Measurements from ENCODE around the gene NAP1L5. TPM values are rescaled to one million over a fixed set of nuclear protein-coding genes. Genes with fewer than 3 reads are reported as not detected.

Gene NAP1L5
- total and polyA plus RNA-seq, 2 of the 13 experiments (the other 11 are each of a cell fraction or from before 2014, with no cell fraction given) = 1.3 to 1.6 TPM

DNA sequence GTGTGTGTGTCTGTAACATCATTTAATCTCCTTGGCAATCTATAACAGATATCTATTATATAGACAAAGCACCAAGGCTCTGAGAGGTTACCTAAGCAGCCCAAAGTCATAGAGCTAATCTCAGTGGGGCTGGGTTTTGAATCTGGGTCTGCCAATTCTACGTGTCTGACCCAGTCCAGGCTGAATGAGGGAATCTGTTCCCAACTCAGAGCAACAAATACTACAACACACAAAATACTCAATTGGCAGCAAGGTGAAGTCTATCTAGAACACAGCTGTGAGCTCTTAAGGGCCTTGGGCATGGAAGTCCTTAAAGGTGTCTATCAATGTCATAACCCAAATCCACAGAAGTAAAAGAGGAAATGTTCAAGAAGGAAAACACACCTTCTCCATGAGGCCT lies 47.5 kb upstream of the NAP1L5 start (continued):
- TF ChIP-seq ZNF792 (CRISPR knock-in tag; IDR thresholded peaks at IDR 0.05) (no peak), MBD4 (IDR thresholded peaks at IDR 0.05; ENCODE audit: borderline replicate concordance, low read length) (no peak), PCBP1 (IDR thresholded peaks at IDR 0.05; ENCODE audit: borderline replicate concordance, low read depth, low read length) (no peak), ZNF589 (CRISPR knock-in tag; conservative IDR thresholded peaks at IDR 0.05) (no peak), ZNF335 (CRISPR knock-in tag; IDR thresholded peaks at IDR 0.05) (no peak), ZNF775 (CRISPR knock-in tag; IDR thresholded peaks at IDR 0.05; ENCODE audit: borderline replicate concordance) (no peak), ZNF317 (CRISPR knock-in tag; IDR thresholded peaks at IDR 0.05) (no peak)
- TF ChIP-seq, protein P1, sequence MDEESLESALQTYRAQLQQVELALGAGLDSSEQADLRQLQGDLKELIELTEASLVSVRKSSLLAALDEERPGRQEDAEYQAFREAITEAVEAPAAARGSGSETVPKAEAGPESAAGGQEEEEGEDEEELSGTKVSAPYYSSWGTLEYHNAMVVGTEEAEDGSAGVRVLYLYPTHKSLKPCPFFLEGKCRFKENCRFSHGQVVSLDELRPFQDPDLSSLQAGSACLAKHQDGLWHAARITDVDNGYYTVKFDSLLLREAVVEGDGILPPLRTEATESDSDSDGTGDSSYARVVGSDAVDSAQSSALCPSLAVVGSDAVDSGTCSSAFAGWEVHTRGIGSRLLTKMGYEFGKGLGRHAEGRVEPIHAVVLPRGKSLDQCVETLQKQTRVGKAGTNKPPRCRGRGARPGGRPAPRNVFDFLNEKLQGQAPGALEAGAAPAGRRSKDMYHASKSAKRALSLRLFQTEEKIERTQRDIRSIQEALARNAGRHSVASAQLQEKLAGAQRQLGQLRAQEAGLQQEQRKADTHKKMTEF (CRISPR knock-in tag; IDR thresholded peaks at IDR 0.05) = no peak

DNA sequence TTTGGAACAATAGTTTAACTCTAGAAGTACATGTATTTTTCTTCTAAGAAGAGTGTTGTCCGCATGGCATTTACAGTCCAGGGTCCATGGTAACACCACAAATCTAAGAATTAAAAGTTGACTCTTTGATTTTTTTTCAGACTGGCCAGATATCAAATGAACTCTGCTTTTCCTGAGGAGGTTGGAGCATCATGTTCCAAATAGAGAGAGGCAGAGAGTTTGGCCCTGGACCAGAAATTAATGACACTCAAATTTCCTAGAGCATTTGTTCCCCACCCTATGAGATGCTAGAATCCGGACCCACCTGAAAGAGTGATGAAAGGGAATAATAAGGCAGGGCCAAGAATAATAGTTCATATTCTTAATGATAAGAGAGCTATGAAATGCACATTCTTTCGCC lies 47.0 kb upstream of the NAP1L5 start:
- FAIRE-seq (no peak), ATAC-seq (no peak), DNase-seq (ENCODE audit: low spot score) (no peak)
- Histone ChIP-seq H3K27me3 (ENCODE audit: control insufficient read depth in 1 of 2, insufficient read depth in 2 of 2, low read length in 2 of 2) (no peaks in the 10 kb centered on the region; a peak in 1 of 5 replicates), H3K4me2 (ENCODE audit: low read depth, low read length) (no peak overlapping the region), H3K79me2 (ENCODE audit: insufficient read depth, low read length) (no peaks in the 10 kb centered on the region), H3K36me3 (replicated peaks in 1 of 2; ENCODE audit: control insufficient read depth in 1 of 2, insufficient read depth in 2 of 2, low read length in 2 of 2) (peaks cover 12 to 71% of the 10 kb centered on the region in 2 experiments), H3K9ac (ENCODE audit: insufficient read depth, low read depth, low read length) (no peak overlapping the region), H3K9me3 (ENCODE audit: low read length) (no peaks in the 10 kb centered on the region), H3K4me1 (ENCODE audit: insufficient read depth, low read length) (no peaks in the 10 kb centered on the region), H4K20me1 (ENCODE audit: insufficient read depth, low read length) (no peaks in the 10 kb centered on the region), H3K27ac (ENCODE audit: extremely low read length, insufficient read depth, low read length) (no peak overlapping the region), H3K4me3 (replicated peaks in 1 of 3; ENCODE audit: insufficient read depth in 1 of 3, low read depth in 2 of 3, low read length in 3 of 3) (no peak overlapping the region), H2AFZ (ENCODE audit: low read length) (no peak overlapping the region)
- in situ Hi-C loops (cut with HindIII; ENCODE audit: extremely low pct_ligation_motif_present, low pct_unique_long_range_greater_than_20kb) = no loop called here
- ChIA-PET POLR2A (no interaction called here), CTCF (ENCODE audit: low intra/inter-chr PET ratio, low total read pairs) (no interaction called here)
- intact Hi-C loops (cut with micrococcal nuclease; ENCODE audit: unreplicated experiment) = no loop called here
- WGBS (ENCODE audit: low lambda C conversion rate) = 96% methylated on average over 3 of the region's 3 CpGs
- BruUV-seq (replicated peaks) = no TSS peak
- no peak for TF ChIP-seq ZNF549 (CRISPR knock-in tag; IDR thresholded peaks at IDR 0.05)
- no peak for TF ChIP-seq FOXP1 (IDR thresholded peaks at IDR 0.05)
- no peak for TF ChIP-seq FOXP1 (CRISPR knock-in tag; IDR thresholded peaks at IDR 0.05)
- no peak for TF ChIP-seq ZNF572 (CRISPR knock-in tag; IDR thresholded peaks at IDR 0.05)
- TF ChIP-seq ETV6 (CRISPR knock-in tag; conservative IDR thresholded peaks at IDR 0.05) = no peak
- TF ChIP-seq ZC3H4 (CRISPR knock-in tag; IDR thresholded peaks at IDR 0.05; ENCODE audit: borderline replicate concordance) = no peak
- no peak for TF ChIP-seq ZNF724P (CRISPR knock-in tag; IDR thresholded peaks at IDR 0.05; ENCODE audit: borderline replicate concordance)
- TF ChIP-seq, protein P2, sequence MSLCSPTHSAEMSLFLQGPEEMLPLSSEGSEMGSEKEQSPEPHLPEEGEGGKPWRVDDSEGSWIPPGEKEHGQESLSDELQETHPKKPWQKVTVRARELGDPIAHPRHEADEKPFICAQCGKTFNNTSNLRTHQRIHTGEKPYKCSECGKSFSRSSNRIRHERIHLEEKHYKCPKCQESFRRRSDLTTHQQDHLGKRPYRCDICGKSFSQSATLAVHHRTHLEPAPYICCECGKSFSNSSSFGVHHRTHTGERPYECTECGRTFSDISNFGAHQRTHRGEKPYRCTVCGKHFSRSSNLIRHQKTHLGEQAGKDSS (CRISPR knock-in tag; IDR thresholded peaks at IDR 0.05; ENCODE audit: borderline replicate concordance, low read depth) = no peak
- TF ChIP-seq ZNF567 (CRISPR knock-in tag; IDR thresholded peaks at IDR 0.05; ENCODE audit: borderline replicate concordance) = no peak
- TF ChIP-seq REL (CRISPR knock-in tag; conservative IDR thresholded peaks at IDR 0.05) = no peak
- TF ChIP-seq ZFP82 (CRISPR knock-in tag; IDR thresholded peaks at IDR 0.05; ENCODE audit: borderline replicate concordance) = no peak
- no peak for TF ChIP-seq PRMT3 (CRISPR knock-in tag; IDR thresholded peaks at IDR 0.05; ENCODE audit: borderline replicate concordance, low read depth)
- TF ChIP-seq, protein P3, sequence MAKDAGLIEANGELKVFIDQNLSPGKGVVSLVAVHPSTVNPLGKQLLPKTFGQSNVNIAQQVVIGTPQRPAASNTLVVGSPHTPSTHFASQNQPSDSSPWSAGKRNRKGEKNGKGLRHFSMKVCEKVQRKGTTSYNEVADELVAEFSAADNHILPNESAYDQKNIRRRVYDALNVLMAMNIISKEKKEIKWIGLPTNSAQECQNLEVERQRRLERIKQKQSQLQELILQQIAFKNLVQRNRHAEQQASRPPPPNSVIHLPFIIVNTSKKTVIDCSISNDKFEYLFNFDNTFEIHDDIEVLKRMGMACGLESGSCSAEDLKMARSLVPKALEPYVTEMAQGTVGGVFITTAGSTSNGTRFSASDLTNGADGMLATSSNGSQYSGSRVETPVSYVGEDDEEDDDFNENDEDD (CRISPR knock-in tag; IDR thresholded peaks at IDR 0.05; ENCODE audit: borderline replicate concordance) = no peak
- TF ChIP-seq REPIN1 (CRISPR knock-in tag; IDR thresholded peaks at IDR 0.05; ENCODE audit: borderline replicate concordance, low read depth) = no peak
- no peak for TF ChIP-seq GABPA (IDR thresholded peaks at IDR 0.05; ENCODE audit: low read depth, low read length)
- no peak for TF ChIP-seq GABPA (CRISPR knock-in tag; IDR thresholded peaks at IDR 0.05; ENCODE audit: low read depth)

Data from HepG2 (cell line).